Osteoblast (primary cell): ENCODE results near the gene GATB. TPM values are rescaled to one million over a fixed set of nuclear protein-coding genes. Genes with fewer than 3 reads are reported as not detected.

Source experiments
- DNase-seq: peaks from one replicate; pipeline ENCODE4 v3.0.0; 2011; ENCODE audit warnings: low spot score, mixed read lengths; ENCODE audit not compliant: insufficient read length; ENCODE audit errors: missing footprints
- H2AFZ ChIP-seq: 2 replicates; pipeline ENCODE4 v1.6.0; 2011; ENCODE audit warnings: mild to moderate bottlenecking, low read length
- H3K27ac ChIP-seq: 2 replicates; pipeline ENCODE4 v1.5.1; 2011; ENCODE audit warnings: mild to moderate bottlenecking, low read depth, low read length, moderate library complexity
- H3K27me3 ChIP-seq: 2 replicates; pipeline ENCODE4 v1.6.0; 2012; ENCODE audit warnings: mild to moderate bottlenecking, control low read depth, inconsistent platforms, low read length, moderate library complexity; ENCODE audit not compliant: insufficient read depth
- H3K36me3 ChIP-seq: 2 replicates; pipeline ENCODE4 v1.5.1; 2011; ENCODE audit warnings: mild to moderate bottlenecking, low read length, control low read depth, moderate library complexity; ENCODE audit not compliant: insufficient read depth
- H3K4me1 ChIP-seq: 2 replicates; pipeline ENCODE4 v1.5.1; 2011; ENCODE audit warnings: mild to moderate bottlenecking, low read length, control low read depth, moderate library complexity; ENCODE audit not compliant: insufficient read depth
- H3K4me2 ChIP-seq: 2 replicates; pipeline ENCODE4 v1.6.0; 2011; ENCODE audit warnings: mild to moderate bottlenecking, low read length; ENCODE audit not compliant: insufficient read depth
- H3K4me3 ChIP-seq: fragments of 200-600 bp; sonication (generic); 3 replicates; pipeline ENCODE4 v1.5.1; 2012; ENCODE audit warnings: mild to moderate bottlenecking, low read length, inconsistent platforms; ENCODE audit not compliant: insufficient read depth
- H3K79me2 ChIP-seq: 2 replicates; pipeline ENCODE4 v1.6.0; 2012; ENCODE audit warnings: mild to moderate bottlenecking, low read length, control low read depth, inconsistent platforms; ENCODE audit not compliant: insufficient read depth
- H3K9me3 ChIP-seq: 2 replicates; pipeline ENCODE4 v1.5.1; 2011; ENCODE audit warnings: low read depth, low read length, control low read depth
- H4K20me1 ChIP-seq: 2 replicates; pipeline ENCODE4 v1.6.0; 2012; ENCODE audit warnings: mild to moderate bottlenecking, low read length, control low read depth; ENCODE audit not compliant: insufficient read depth
- CTCF ChIP-seq: IDR thresholded peaks from 2 replicates; pipeline ENCODE4 v1.5.1; 2011; ENCODE audit warnings: mild to moderate bottlenecking, low read depth, low read length, moderate library complexity; ENCODE audit errors: extremely low read depth
- total RNA-seq: library from RNA; depleted of rRNA; stranded (reverse); fragments of >200 nt; gene quantifications from 2 replicates; pipeline ENCODE4 v1.2.3, GENCODE V29; 2012

Gene GATB
- total RNA-seq, 1 donor = 14.1 TPM

GRCh38 chr4:151652841-151653547 is 107.8 kb downstream of the GATB start:
- no peak overlapping the region for H3K4me2 ChIP-seq
- no peaks in the 10 kb centered on the region for H3K36me3 ChIP-seq
- no peak for DNase-seq
- no peak overlapping the region for H2AFZ ChIP-seq
- H3K4me3 ChIP-seq = no peak overlapping the region
- no peaks in the 10 kb centered on the region for H4K20me1 ChIP-seq
- peaks cover 6% of the 10 kb centered on the region for H3K27me3 ChIP-seq
- no peak for TF ChIP-seq CTCF
- H3K79me2 ChIP-seq = no peaks in the 10 kb centered on the region
- H3K4me1 ChIP-seq = no peaks in the 10 kb centered on the region
- H3K27ac ChIP-seq = no peak overlapping the region
- H3K9me3 ChIP-seq = no peaks in the 10 kb centered on the region

DNA sequence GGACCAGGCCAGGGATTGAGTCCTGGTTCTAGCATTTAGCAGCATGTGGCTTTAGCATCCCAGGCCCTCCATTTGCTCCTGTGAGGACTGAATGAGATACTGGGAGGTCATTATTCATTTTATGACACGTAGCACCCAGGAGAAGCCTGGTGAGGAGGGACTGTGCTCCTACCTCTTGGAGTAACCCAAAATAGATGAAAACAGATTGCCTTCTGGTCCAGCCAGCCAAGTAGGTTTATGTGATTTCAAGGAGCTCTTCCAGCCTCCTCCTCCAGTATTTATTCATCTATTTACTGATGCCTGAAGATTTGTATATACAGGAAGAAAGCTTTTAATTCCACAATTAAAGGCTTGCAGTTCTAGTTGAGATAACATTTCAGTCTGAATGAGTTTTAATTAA is 109.3 kb downstream of the GATB start:
- Histone ChIP-seq H3K4me2 (no peak overlapping the region), H3K27ac (no peak overlapping the region), H3K27me3 (peaks cover 6% of the 10 kb centered on the region), H4K20me1 (no peaks in the 10 kb centered on the region), H3K36me3 (no peaks in the 10 kb centered on the region), H3K79me2 (no peaks in the 10 kb centered on the region), H3K9me3 (no peaks in the 10 kb centered on the region), H3K4me1 (no peaks in the 10 kb centered on the region), H2AFZ (no peak overlapping the region), H3K4me3 (no peak overlapping the region)
- TF ChIP-seq CTCF = no peak
- no peak for DNase-seq

GRCh38 chr4:151649479-151649878 is 111.3 kb downstream of the GATB start:
- no peaks in the 10 kb centered on the region for H3K9me3 ChIP-seq
- H3K4me3 ChIP-seq = no peak overlapping the region
- H3K27ac ChIP-seq = no peak overlapping the region
- no peaks in the 10 kb centered on the region for H3K36me3 ChIP-seq
- H3K27me3 ChIP-seq = peaks cover 8% of the 10 kb centered on the region
- TF ChIP-seq CTCF = no peak
- no peaks in the 10 kb centered on the region for H3K4me1 ChIP-seq
- H4K20me1 ChIP-seq = no peaks in the 10 kb centered on the region
- H3K79me2 ChIP-seq = no peaks in the 10 kb centered on the region
- no peak overlapping the region for H2AFZ ChIP-seq
- DNase-seq = no peak
- no peak overlapping the region for H3K4me2 ChIP-seq

DNA sequence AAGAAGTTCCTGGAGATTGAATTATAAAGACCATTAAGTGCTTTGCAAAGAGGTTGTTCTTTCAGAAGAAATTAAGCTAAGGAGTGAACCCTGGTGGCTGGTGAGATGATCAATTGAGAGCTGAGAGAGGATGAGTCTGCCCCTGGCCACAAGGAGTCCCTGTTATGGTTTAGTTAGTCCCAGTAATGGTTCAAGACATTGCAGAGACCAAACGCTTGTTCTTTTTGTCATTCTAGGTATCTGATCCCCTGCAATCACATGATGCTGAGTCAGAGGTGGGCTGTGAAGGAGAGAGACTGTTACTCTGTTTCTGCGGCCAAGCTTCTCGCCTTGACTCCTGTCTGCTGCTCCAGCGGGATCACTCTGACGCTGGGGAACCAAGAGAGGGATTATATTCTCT is 114.5 kb downstream of the GATB start:
- Histone ChIP-seq H3K36me3 (no peaks in the 10 kb centered on the region), H3K27ac (no peak overlapping the region), H3K4me1 (no peaks in the 10 kb centered on the region), H3K79me2 (no peaks in the 10 kb centered on the region), H3K9me3 (no peaks in the 10 kb centered on the region), H2AFZ (no peak overlapping the region), H3K4me2 (no peak overlapping the region), H4K20me1 (no peaks in the 10 kb centered on the region), H3K27me3 (peaks cover 3% of the 10 kb centered on the region), H3K4me3 (no peak overlapping the region)
- peak; percentile 13 for TF ChIP-seq CTCF
- DNase-seq = no peak
